SIG-M5 treated with dmso at 0.1 percent for 504 hours (cell line): Measurements from ENCODE around the gene CCDC57.

ENCODE experiments used
- DNase-seq: peaks from one replicate; lab custom pipeline; 2025; ENCODE audit not compliant: unreplicated experiment; lab: John Stamatoyannopoulos, UW

Gene CCDC57

DNA sequence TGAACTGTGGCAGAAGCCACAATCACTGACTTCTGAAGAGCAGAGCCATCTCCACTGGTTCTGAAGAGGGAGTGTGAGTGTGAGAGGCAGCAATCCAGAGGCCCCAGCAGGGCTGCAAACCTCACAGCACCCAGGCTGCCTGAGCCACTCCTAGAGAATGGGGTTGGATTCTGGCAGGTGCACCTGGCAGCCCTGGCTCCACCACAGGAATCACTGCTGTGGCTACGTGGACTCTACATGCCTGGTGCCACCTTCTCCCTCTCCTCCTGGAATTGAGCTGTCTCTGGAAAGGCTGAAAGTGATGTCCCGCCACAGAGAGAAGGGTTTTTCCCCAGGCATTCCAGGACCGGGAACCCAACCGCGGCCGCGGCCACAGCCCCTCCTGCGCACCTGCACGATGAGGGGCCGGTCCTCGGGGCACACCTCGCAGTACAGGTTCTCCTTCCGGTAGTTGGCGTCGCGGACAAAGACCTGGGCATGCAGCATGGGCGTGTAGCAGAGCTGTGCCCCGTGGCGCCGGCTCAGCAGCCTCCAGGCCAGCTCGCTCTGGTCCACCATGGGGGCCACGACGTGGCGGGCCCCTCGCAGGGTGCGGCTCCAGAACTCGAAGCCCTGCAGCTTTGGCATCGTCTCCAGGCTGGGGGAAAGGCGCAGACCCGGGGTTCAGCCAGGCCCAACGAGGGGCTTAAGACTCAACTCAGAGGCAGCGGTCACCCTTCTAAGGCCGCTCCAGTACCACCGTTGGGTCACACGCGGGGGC is 148.0 kb downstream of the CCDC57 start:
- DNase-seq, result no peak

DNA sequence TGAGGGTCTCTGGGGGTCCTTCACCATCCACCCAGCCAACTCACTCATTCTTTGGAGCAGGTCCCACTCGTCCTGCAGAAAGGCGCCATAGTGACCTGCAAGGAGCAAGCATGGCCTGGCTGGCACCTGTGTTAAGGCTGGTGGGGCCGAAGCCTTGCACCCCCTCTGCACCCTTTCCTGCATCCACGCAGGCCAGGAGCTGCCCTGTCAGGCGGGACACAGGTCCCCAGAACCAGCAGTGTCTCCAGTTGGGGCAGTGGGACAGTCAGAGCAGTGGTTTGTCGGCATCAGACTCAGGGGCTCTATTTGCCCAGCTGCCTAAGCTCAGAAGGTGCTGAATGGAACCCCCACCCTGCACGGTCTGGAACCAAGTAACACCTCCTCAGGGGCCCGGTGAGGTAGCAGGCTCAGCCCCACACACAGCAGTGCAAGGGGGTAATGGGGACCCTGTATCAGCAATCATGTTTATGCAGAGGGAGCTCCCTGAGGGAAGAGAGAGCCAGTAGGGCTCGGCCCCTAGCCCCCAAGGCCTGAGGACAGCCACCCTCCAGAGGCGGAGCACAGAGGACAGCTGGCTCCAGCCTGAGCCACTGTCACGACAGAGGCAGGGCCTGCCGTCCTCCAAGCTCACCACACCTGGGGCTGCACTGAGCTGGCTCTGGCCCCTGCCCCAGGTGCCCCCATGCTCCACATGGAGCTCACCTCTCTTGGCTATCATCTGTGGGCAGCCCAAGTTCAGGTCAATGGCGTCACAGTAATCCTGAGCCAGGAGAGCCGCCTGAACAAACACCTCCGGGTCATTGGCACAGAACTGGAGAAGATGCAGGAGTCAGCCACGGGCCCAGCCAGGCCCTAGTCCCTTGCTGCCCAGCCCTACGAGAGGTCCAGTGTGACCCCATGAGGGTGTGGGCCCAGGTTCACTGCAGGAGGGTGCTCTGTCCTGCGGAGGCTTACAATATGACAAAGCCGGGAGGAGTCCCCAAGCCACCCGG is 148.9 kb downstream of the CCDC57 start:
- no peak for DNase-seq

DNA sequence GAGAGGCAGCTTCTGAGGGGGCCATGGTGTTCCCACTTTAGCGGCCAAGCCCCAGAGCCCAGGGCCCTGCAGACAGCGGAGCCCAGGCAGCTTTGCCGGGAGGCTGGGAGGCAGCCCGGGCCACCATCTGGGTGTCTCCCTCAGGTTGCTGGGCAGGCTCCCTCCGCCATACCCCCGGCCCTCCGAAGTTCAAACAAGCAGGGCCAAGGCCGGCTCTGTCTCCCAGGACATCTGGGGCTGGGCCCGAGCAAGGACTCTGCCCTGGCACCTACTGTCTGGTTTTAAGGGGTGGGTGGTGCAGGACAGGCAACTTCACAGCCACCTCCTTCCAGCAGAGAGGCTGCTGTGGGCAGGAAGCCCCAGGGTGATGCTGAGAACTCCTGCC is 149.7 kb downstream of the CCDC57 start:
- no peak for DNase-seq

DNA sequence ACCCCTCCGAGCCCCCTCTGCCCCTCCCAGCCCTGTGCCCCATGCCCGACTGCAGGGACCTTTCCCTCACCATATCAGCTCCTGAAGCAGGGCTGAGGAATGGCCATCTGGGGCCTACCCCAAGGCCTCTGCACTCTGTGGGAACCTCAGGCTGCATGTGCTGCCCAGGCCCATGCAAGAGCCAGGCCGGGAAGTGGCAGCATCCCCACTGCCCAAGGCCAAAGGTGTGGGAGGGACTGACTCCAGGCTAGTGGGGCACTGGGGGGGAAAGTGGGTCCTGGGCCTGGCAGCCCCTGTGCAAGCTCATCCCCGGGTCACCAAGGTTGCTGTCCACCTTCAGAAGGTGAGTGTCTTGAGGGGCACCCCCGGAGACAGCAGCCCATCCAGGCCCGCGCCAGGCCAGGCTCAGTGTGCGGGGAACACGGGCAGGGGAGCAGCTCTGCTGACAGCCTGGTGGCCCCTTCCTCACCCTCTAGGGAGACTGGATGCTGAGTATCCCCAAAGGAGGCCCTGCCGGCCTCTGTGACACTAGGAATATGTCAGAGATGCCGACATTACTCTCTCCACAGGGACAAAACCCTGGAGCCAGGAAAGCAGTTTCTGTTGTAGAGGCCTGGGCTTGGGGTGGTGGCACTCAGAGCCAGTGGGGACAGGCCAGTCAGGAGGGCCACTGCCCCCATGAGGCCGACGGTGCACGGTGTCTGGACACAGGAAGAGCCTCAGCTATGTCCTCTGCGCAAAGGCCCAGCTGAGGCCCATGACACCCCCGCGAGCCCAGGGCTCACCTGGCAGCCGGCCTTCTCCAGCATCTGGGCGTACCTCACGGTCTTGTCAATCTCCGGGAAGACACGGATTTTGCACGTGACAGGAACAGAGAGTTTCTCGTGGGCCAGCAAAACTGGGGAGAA is 150.3 kb downstream of the CCDC57 start:
- DNase-seq, result no peak

DNA sequence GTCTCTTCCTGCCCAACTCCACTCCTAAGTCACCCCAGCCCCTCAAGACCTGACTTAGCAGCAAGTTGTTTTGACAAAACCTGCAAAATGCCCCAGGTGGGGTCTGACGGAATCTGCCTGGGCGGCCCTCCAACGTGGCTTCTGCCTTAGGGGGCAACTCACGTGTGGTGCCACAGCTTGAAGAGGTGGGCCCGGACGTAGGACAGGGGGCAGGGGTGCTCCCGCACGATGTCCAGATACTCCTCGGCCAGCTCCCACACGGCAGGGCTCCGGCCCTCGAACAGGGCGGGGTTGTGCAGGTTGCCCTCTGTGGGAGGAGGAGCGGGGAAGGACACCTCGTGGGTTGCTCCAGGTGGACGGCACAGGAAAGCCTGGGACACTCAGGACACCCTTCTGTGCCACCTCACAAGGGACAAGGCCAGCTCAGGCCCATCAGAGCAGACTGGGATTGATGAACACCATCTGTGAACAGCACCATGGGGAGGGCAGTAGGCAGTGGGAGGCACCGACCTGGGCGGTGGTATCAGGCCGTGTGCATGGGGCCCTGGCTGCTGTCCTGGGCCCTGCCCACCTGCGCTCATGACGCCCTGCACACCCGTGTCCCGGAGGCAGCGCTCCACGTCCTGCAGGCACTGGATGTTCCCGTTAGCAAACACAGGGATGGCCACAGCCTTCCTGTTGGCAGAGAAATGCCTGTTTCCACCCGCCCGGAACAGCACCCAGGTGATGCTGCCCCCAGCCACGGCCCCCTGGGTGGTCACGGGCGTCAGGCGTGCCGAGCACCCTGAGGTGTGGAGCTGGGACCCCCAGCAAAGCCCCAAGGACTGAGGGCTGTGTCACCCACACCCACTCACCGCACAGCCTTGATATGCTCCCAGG is 151.4 kb downstream of the CCDC57 start:
- DNase-seq, result no peak

DNA sequence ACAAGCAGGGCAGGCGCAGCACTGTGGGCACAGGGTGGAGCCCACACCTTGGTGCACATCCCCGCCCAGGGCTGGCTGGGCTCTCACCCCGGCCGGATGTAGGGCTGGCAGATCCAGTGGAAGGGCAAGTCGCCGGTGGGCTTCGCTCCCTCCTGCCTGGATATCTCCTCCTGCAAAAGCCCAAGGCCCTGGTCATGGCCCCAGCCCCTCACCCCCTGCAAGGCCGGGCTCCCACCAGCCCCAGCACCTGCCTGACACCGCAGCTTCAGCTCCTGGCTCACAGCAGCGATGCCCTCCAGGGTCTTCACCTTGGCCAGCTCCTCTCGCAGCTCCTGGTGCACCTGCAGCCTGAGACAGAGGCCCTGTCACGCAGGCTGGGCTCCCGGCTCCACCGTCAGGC is 152.0 kb downstream of the CCDC57 start:
- no peak for DNase-seq

DNA sequence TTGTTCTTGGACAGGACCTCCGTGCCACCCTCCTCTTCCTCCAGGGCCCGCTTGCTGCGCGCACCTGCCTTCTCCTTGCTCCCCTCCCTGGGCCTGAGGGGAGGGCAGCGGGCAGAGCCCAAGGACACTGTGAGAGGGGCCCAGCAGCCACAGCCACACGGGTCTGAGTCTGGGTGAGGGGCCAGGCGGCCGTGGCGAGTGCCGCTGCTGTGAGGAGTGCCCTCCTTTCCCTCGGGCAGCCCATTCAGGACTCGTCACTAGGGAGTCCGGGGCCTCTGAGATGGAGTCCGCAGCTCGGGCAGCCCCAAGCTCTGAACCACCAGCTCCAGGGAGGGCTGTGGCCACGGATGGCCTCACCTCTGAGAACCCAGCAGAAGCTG is 152.7 kb downstream of the CCDC57 start:
- no peak for DNase-seq

DNA sequence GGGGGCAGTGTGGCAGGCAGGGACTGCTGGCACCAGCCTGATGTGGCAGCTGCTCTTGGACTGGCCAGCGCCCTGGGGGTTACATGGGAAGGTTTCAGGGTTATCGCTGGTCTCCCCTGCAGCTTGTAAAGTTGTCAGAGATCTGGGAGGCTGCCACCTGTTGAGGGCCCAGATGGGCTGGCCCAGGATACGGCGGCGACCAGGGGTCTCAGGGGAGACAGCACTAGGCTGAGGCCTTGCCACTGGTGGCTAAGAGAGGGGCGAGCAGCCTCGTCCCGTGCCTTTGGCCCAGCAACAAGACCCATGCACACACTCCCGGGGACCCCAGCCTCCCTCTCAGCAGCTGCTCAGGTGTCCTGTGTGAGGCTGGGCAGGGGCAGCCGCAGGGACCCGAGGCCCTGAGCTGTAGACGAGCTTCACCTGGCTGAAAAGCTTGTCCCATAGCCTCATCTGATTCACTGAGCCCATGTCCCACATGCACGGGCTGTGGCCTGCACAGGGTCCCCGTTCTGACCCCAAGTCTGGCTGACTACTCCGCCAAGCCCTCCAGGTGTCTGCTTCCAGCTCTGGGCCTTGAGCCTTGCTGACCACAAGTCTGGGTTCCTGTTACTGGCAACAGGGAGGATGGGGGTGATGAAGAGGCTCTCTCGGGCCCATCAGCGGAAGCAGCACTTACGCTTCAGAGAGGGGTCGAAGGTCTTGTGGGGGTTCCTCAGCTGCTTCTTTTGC is 153.2 kb downstream of the CCDC57 start:
- DNase-seq, result no peak

DNA sequence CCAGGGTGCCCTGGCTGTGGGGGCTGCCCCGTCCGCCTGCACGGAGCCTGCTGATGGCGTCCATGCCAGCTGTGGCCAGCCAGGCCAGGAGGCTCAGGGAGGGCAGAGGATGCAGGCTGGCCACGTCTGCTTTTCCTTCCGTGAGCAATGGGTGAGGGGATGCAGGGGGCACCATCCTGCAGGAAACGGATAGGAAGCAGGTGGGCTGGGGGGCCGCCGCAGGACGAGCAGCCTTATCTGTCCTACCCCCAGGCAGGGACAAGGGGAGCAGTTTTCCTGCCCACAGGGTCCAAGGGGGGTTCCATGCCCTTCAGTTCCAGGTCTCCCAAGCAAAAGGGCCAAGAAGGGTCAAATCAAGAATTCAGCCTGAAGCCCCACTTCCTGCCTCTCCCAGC is 153.8 kb downstream of the CCDC57 start:
- DNase-seq, result no peak

DNA sequence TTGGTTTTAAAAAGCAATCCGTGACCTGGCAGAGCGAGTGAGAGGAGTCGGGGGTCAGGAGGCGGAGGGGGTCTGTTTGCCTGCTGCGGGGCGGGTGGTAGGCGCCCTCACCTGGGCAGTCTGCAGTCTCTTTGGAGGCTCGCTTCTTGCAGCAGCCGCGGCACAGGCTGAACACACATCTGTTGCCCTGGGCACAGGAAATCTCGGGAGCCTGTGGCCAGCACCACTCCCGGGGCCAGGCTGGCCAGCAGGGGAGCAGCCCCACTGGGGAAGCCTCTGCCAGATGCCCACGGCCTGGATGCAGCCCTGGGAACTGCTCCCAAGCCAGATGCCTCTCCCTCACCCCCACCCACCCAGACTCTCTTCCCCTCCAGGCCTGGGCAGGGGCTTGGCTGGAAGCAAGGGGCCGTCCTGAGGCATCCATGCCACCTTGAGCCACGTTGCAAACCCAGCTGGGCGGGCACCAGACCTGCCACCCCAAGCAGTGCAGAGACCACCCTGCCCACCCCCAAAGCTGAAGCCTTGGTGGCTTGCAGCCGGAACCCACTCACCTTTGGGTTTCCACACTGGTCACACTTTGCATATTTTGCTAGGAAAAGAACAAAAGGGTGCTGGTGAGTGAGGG is 154.3 kb downstream of the CCDC57 start:
- no peak for DNase-seq

DNA sequence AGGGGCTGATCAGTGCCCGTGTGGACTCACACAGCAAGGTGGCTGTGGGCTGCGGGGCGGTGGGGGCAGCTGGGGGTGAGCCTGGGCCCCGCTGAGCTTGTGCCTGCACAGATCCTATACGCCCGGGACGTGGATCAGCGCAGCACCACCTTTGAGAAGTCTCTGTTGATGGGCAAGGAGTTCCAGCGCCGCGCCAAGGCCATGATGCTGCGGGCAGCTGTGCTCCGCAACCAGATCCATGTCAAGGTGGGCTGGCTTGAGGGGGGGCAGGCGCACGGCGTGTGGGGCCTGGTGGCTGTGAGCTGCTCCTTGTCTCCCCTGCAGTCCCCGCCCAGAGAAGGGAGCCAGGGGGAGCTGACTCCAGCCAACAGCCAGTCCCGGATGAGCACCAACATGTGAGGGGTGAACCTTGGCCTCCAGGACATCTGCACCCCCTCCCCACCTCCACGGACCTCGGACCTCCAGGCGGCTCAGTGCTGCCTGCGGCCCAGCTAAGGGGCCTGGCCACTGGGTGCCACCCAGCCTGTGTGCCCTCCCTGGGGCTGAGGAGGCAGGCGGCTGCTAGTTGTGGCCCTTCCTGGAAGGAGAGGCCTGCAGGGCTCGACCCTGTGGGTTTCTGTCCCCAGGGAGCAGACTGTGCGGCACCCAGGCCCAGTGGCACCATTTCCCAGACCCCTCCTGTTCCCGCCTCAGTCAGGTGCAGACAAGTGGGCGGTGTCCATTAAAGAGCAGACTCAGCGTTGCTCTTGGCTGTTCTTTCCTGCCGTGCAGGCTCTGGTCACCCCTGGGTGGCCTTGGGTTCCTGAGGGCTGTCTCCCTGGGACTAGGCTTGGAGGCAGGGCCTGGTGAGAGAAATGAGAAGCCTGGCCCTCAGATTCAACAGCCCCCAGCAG is 155.7 kb downstream of the CCDC57 start:
- no peak for DNase-seq

DNA sequence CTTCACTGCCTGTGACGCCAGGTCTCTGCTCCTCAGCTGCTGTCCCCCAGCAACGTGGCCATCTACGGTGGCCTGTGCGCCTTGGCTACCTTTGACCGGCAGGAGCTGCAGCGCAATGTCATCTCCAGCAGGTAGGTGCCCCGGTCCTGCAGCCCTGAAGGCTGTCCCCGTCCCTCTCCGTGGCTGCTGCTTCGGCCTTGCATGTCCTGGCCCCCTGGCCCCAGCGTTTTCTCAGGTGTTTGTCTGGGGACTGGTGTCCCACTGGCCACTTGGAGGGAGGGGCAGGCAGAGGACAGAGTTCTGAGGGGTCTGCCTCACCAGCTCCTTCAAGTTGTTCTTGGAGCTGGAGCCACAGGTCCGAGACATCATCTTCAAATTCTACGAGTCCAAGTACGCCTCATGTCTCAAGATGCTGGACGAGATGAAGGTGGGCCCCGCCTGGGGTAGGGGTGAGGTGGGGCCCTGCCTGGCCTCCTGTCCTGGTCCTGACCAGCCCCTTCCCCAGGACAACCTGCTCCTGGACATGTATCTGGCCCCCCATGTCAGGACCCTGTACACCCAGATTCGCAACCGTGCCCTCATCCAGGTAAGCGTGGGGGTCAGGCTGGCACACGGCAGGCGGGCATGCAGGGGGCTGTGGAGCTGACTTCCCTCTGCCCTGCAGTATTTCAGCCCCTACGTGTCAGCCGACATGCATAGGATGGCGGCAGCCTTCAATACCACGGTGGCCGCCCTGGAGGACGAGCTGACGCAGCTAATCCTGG is 156.5 kb downstream of the CCDC57 start:
- DNase-seq, result no peak

DNA sequence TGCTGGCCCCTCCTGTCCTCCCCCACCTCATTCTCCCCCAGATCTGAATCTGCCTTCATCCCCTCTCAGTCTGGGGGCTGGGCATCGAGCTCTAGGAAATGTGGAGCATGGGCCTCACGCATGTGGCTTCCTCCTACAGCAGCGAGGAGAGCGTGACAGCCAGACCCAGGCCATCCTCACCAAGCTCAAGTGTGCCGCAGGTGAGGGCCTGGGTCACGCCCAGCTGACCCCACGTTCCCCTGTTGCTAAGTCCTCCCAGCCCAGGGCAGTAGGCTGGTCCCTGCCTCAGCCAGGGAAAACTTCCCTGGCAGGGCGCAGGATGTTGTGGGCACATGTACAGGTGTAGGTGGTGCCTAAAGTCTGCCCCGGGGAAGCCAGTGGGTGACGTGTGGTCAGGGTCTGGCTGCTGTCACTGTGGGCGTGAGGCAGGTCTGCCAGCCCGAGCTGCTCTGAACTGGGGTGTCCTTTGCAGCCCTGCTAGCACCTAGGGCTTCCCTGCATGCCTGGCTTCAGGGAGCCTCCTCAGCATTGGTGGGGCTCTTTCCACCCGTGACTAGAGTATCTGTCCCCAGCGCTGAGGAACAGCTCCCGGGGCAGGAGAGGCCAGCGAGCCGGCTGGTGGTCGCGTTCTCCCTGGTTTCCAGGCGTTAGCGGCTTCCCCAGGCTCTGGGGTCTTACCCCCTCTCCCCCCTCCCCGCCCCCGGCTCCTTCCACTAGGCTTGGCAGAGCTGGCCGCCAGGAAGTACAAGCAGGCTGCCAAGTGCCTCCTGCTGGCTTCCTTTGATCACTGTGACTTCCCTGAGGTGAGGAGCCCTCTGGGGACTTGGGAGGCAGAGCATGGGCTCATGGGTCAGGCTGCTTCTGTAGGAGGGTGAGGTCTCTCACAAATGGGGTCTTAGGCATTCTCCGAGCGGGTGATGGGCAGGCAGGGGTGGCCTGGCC is 157.3 kb downstream of the CCDC57 start:
- no peak for DNase-seq

DNA sequence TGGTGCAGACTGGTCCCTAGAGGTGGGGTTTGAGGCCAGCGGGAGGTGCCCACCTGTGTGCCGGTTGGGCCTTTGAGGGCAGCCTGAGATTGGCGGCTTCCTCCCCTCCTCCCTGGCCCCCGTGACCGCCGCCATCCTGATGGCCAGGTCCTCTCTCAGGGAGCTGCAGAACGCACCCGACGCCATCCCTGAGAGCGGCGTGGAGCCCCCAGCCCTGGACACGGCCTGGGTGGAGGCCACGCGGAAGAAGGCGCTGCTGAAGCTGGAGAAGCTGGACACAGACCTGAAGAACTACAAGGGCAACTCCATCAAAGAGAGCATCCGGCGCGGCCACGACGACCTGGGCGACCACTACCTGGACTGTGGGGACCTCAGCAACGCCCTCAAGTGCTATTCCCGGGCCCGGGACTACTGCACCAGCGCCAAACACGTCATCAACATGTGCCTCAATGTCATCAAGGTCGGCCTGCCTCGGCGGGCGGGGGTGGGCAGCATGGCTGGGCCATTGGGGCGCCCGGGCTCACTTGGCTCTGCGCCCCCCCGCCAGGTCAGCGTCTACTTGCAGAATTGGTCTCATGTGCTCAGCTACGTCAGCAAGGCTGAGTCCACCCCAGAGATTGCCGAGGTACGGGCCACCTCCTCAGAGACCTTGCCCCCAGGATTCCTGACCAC is 158.2 kb downstream of the CCDC57 start:
- DNase-seq, result no peak

DNA sequence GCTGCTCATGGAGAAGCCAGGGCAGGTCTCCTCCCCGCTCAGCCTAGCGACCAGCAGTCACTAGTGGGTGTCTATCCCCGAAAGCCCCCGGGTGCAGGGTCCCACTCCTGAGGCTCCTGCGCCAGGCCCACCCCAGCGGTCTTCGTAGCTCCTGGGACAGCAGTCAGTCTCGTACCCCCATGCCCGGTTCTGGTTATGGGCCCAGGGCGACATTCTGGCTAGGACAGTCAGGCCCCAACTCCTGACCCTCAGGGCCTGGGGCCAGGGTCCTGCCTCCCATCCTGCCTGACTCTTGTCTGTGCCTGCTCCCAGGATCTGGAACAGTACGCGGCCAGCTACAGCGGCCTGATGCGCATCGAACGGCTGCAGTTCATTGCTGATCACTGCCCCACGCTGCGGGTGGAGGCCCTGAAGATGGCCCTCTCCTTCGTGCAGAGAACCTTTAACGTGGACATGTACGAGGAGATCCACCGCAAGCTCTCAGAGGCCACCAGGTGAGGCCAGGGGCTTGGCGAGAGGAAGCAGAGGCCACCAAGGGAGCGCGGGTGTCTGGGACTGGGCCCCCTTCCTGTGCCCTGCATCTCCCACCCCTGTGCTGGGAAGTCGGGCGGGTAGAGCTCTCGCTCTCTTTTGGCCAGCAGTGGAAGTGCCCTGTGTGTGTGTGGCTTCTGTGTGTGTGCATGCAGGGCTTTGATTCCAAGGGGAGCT is 158.9 kb downstream of the CCDC57 start:
- no peak for DNase-seq
